ENCODE measurements around the gene ENDOU.

DNA sequence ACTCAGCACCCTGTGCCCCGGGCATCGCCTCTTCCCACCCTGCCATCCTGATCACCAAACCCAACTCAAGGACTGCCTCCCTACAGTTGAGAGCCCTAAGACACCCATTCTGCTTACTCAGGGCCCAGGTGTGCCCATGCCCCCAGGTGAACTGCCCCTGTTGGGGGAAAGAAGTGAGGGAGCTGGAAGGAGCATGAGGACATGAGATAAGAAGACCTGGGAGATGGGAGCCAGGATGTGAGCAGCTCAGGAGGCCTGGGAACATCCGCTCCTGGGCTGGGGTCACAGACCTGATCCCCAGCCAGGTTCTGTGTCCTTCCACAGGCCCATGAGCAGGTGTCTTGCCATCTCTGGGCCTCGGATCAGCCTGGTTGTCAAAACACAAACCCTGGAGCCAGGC, 26.8 kb upstream of the ENDOU start:
- TF ChIP-seq EZH2 (IDR thresholded peaks at IDR 0.05) = no peak
- TF ChIP-seq POLR2AphosphoS5 (IDR thresholded peaks at IDR 0.05; ENCODE audit: borderline replicate concordance, low read depth, low read length) = no peak
- TF ChIP-seq FOXP2 (optimal IDR thresholded peaks at IDR 0.05; ENCODE audit: control extremely low read depth, extremely low read length, insufficient read depth) = no peak
